ENCODE results near the gene SPSB2. TPM values are rescaled to one million over a fixed set of nuclear protein-coding genes. Genes with fewer than 3 reads are reported as not detected.

The SPSB2 gene
- total and polyA plus RNA-seq, 9 of the 15 experiments (the other 6 are each of a cell fraction or from before 2014, with no cell fraction given) = 0.10 to 10.6 (median 1.9) TPM

GRCh38 chr12:6860116-6860515 lies 13.0 kb downstream of the SPSB2 start:
- Histone ChIP-seq H3K27me3 (ENCODE audit: control insufficient read depth in 2 of 2, insufficient read depth in 2 of 2, low read length in 2 of 2) (no peaks in the 10 kb centered on the region), H3K4me2 (ENCODE audit: insufficient read depth, low read length) (no peak overlapping the region), H3K27ac (ENCODE audit: extremely low read depth, low read depth, low read length) (no peak overlapping the region), H4K20me1 (replicated peaks; ENCODE audit: control insufficient read depth, insufficient read depth, low read length) (no peaks in the 10 kb centered on the region), H2AFZ (ENCODE audit: low read depth, low read length) (no peak overlapping the region), H3K79me2 (ENCODE audit: control insufficient read depth, insufficient read depth, low read length) (peaks cover 2% of the 10 kb centered on the region; the same call in 1 of the 3 replicates), H3K9ac (ENCODE audit: insufficient read depth in 1 of 2, low read depth in 2 of 2, low read length in 2 of 2) (peak overlapping the region in 1 of 2 experiments; percentile 17; a peak in 1 of 4 replicates), H3K9me3 (replicated peaks; ENCODE audit: control insufficient read depth, insufficient read depth, low read depth, low read length) (no peaks in the 10 kb centered on the region), H3K9me1 (ENCODE audit: control insufficient read depth, insufficient read depth, low read length) (no peaks in the 10 kb centered on the region), H3K36me3 (ENCODE audit: control insufficient read depth, insufficient read depth, low read length) (peaks cover 91% of the 10 kb centered on the region), H3K4me3 (no peak overlapping the region), H3K4me1 (replicated peaks in 1 of 2; ENCODE audit: control insufficient read depth in 2 of 2, insufficient read depth in 2 of 2, low read length in 2 of 2) (no peaks in the 10 kb centered on the region)
- POLR2A ChIA-PET = interaction anchor here (0.6 to 1.1 kb wide), 2 partner anchors 9 to 45 kb away, joined by 3 read pairs; no protein-coding TSS in a partner anchor
- 97% methylated on average over 3 of the region's 9 CpGs for WGBS (ENCODE audit: insufficient coverage, low coverage, missing lambda C conversion rate)
- BruUV-seq (replicated peaks) = no TSS peak
- no peak for ATAC-seq
- in situ Hi-C loops (cut with MboI) = no loop called here
- no peak for FAIRE-seq
- DNase-seq (ENCODE audit: extremely low read depth in 1 of 4, low spot score in 3 of 4) = no peak
- no peak for TF ChIP-seq ARID1B (IDR thresholded peaks at IDR 0.05)
- no peak for TF ChIP-seq PHF21A (IDR thresholded peaks at IDR 0.05; ENCODE audit: borderline replicate concordance, low read depth)
- no peak for TF ChIP-seq TEAD1 (CRISPR knock-in tag; IDR thresholded peaks at IDR 0.05)
- no peak for TF ChIP-seq CHD2 (IDR thresholded peaks at IDR 0.05; ENCODE audit: low read depth, low read length)
- intact Hi-C loops (cut with micrococcal nuclease) = no loop called here
- CTCF ChIA-PET (ENCODE audit: low intra/inter-chr PET ratio) = no interaction called here

DNA sequence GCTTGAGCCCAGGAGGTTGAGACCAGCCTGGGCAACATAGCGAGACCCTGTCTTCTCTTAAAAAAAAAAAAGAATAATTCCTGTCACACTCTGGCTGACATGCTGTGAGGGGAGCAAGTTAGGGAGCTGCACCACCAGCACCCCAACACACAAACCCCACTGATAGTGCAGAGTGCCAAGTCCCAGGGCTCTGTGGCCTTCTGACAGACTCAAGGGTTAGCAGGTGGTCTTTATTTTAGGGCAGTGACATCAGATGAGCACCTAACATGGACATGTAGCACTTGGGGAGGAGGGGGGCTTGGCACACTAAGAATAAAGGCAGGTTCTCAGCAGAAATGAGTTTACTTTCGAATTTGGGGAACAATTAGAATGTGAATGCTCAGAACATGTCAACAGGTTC lies 14.3 kb downstream of the SPSB2 start:
- no peak overlapping the region for H3K9ac ChIP-seq (ENCODE audit: insufficient read depth in 1 of 2, low read depth in 2 of 2, low read length in 2 of 2)
- FAIRE-seq (no peak), ATAC-seq (no peak), DNase-seq (ENCODE audit: extremely low read depth in 1 of 4, low spot score in 3 of 4) (no peak)
- WGBS (ENCODE audit: insufficient coverage, low coverage, missing lambda C conversion rate) = 56% methylated on average over 1 of the region's 2 CpGs
- peaks cover 4 to 5% of the 10 kb centered on the region in 2 experiments; a peak in 3 of 5 replicates for H3K4me1 ChIP-seq (replicated peaks in 1 of 2; ENCODE audit: control insufficient read depth in 2 of 2, insufficient read depth in 2 of 2, low read length in 2 of 2)
- peaks cover 3% of the 10 kb centered on the region for H3K9me1 ChIP-seq (ENCODE audit: control insufficient read depth, insufficient read depth, low read length)
- H4K20me1 ChIP-seq (replicated peaks; ENCODE audit: control insufficient read depth, insufficient read depth, low read length) = no peaks in the 10 kb centered on the region
- in situ Hi-C loops (cut with MboI) = no loop called here
- H3K9me3 ChIP-seq (replicated peaks; ENCODE audit: control insufficient read depth, insufficient read depth, low read depth, low read length) = no peaks in the 10 kb centered on the region
- peaks cover 90% of the 10 kb centered on the region for H3K36me3 ChIP-seq (ENCODE audit: control insufficient read depth, insufficient read depth, low read length)
- intact Hi-C loops (cut with micrococcal nuclease) = no loop called here
- no peak overlapping the region for H3K4me2 ChIP-seq (ENCODE audit: insufficient read depth, low read length)
- H3K27ac ChIP-seq (ENCODE audit: extremely low read depth, low read depth, low read length) = no peak overlapping the region
- H3K79me2 ChIP-seq (ENCODE audit: control insufficient read depth, insufficient read depth, low read length) = peaks cover 15% of the 10 kb centered on the region
- CTCF ChIA-PET (ENCODE audit: low intra/inter-chr PET ratio) = no interaction called here
- no peaks in the 10 kb centered on the region for H3K27me3 ChIP-seq (ENCODE audit: control insufficient read depth in 2 of 2, insufficient read depth in 2 of 2, low read length in 2 of 2)
- BruUV-seq (replicated peaks) = no TSS peak
- POLR2A ChIA-PET = interaction anchor here (0.9 kb wide), 1 partner anchor 10 kb away, joined by 5 read pairs; no protein-coding TSS in a partner anchor
- H2AFZ ChIP-seq (ENCODE audit: low read depth, low read length) = no peak overlapping the region
- H3K4me3 ChIP-seq = no peak overlapping the region
- TF ChIP-seq ZNF175 (CRISPR knock-in tag; IDR thresholded peaks at IDR 0.05; ENCODE audit: low read depth) = no peak
- TF ChIP-seq TEAD2 (tag; IDR thresholded peaks at IDR 0.05) = no peak
- TF ChIP-seq CREM (IDR thresholded peaks at IDR 0.05; ENCODE audit: low read depth) = no peak
- no peak for TF ChIP-seq RBM39 (optimal IDR thresholded peaks at IDR 0.05; ENCODE audit: low read depth, low read length)
- no peak for TF ChIP-seq HSF4 (CRISPR knock-in tag; IDR thresholded peaks at IDR 0.05; ENCODE audit: borderline replicate concordance)
- TF ChIP-seq ELF4 (CRISPR knock-in tag; IDR thresholded peaks at IDR 0.05) = no peak
- TF ChIP-seq JUN (IDR thresholded peaks at IDR 0.05; ENCODE audit: borderline replicate concordance, low read depth, low read length) = no peak
- no peak for TF ChIP-seq JUN (CRISPR knock-in tag; IDR thresholded peaks at IDR 0.05; ENCODE audit: borderline replicate concordance)
- no peak for TF ChIP-seq KDM1A (IDR thresholded peaks at IDR 0.05)
- TF ChIP-seq, protein P1, sequence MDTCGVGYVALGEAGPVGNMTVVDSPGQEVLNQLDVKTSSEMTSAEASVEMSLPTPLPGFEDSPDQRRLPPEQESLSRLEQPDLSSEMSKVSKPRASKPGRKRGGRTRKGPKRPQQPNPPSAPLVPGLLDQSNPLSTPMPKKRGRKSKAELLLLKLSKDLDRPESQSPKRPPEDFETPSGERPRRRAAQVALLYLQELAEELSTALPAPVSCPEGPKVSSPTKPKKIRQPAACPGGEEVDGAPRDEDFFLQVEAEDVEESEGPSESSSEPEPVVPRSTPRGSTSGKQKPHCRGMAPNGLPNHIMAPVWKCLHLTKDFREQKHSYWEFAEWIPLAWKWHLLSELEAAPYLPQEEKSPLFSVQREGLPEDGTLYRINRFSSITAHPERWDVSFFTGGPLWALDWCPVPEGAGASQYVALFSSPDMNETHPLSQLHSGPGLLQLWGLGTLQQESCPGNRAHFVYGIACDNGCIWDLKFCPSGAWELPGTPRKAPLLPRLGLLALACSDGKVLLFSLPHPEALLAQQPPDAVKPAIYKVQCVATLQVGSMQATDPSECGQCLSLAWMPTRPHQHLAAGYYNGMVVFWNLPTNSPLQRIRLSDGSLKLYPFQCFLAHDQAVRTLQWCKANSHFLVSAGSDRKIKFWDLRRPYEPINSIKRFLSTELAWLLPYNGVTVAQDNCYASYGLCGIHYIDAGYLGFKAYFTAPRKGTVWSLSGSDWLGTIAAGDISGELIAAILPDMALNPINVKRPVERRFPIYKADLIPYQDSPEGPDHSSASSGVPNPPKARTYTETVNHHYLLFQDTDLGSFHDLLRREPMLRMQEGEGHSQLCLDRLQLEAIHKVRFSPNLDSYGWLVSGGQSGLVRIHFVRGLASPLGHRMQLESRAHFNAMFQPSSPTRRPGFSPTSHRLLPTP (IDR thresholded peaks at IDR 0.05; ENCODE audit: borderline replicate concordance, extremely low read depth, insufficient read length) = no peak
- TF ChIP-seq MYBL2 (IDR thresholded peaks at IDR 0.05; ENCODE audit: low read depth) = no peak
- no peak for TF ChIP-seq MYBL2 (CRISPR knock-in tag; IDR thresholded peaks at IDR 0.05; ENCODE audit: borderline replicate concordance)

Data from K562 (cell line).